Peyer's patch (tissue), 4 donors: ENCODE data around the gene CNTNAP5.

Experiments used
- CTCF ChIP-seq, 6 experiments: fragments of 450-650 bp in 4 of 6; fragments of 200-600 bp in 2 of 6; sonication (generic) in 1 of 6; IDR thresholded peaks; one replicate each; pipeline ENCODE4 v1.5.1; 2017 to 2019; ENCODE audit warnings: antibody characterized with exemption in 6 of 6, mild to moderate bottlenecking in 3 of 6, moderate library complexity in 1 of 6
- POLR2A ChIP-seq, 2 donors: fragments of 450-650 bp; IDR thresholded peaks; one replicate each; pipeline ENCODE4 v1.5.1; 2017; ENCODE audit warnings: antibody characterized with exemption in 2 of 2, mild to moderate bottlenecking in 2 of 2, moderate library complexity in 2 of 2

GRCh38 chr2:124708661-124709060 is 683.6 kb downstream of the CNTNAP5 start:
- TF ChIP-seq CTCF (IDR thresholded peaks at IDR 0.05) (no peak), POLR2A (IDR thresholded peaks at IDR 0.05) (no peak)
